HG02943 (cell line): ENCODE data around the gene G6PC1.
"Not testable (repeated sequence)": the region's sequence is repeated elsewhere in the genome, so short reads cannot be mapped to it uniquely, and the experiment has no call there.

Experiments used
- ATAC-seq: cut with Tn5 transposase; IDR thresholded peaks from one replicate; pipeline ENCODE4 v1.9.1; 2021; ENCODE audit warnings: mild to moderate bottlenecking, low read depth, moderate library complexity; ENCODE audit not compliant: unreplicated experiment

G6PC1 gene

DNA sequence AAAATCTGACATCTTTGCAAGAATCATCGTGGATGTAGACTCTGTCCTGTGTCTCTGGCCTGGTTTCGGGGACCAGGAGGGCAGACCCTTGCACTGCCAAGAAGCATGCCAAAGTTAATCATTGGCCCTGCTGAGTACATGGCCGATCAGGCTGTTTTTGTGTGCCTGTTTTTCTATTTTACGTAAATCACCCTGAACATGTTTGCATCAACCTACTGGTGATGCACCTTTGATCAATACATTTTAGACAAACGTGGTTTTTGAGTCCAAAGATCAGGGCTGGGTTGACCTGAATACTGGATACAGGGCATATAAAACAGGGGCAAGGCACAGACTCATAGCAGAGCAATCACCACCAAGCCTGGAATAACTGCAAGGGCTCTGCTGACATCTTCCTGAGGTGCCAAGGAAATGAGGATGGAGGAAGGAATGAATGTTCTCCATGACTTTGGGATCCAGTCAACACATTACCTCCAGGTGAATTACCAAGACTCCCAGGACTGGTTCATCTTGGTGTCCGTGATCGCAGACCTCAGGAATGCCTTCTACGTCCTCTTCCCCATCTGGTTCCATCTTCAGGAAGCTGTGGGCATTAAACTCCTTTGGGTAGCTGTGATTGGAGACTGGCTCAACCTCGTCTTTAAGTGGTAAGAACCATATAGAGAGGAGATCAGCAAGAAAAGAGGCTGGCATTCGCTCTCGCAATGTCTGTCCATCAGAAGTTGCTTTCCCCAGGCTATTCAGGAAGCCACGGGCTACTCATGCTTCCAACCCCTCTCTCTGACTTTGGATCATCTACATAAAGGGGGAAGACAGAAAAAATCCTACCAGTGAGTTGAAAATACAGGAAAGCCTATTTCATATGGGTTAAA lies at the start of gene G6PC1:
G6PC1 (plus strand) TSS at position 340 of the 872 bp plus-strand sequence; CDS start at position 418, 78 bp downstream.
- ATAC-seq: no peak

DNA sequence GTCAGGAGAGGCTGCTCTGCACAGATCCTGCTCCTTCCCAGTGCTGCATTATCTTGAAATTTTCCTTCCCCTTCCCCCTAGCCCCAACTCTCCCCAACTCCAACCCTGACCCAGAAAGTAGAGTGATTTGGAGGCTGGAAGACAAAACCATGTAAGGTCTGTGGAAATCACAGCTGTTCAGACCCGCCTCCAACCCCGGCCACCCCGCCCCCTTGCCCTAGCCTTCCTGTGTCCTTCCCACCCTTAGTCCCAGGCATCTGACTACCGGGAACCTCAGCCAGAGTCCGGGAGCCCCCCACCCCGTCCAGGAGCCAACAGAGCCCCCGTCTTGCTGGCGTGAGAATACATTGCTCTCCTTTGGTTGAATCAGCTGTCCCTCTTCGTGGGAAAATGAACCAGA lies 49.6 kb upstream of the G6PC1 start, which contains the start of gene AOC3:
AOC3 (plus strand) TSS at position 246 of the 400 bp plus-strand sequence; CDS start at position 391, 145 bp downstream.
- no peak for ATAC-seq

DNA sequence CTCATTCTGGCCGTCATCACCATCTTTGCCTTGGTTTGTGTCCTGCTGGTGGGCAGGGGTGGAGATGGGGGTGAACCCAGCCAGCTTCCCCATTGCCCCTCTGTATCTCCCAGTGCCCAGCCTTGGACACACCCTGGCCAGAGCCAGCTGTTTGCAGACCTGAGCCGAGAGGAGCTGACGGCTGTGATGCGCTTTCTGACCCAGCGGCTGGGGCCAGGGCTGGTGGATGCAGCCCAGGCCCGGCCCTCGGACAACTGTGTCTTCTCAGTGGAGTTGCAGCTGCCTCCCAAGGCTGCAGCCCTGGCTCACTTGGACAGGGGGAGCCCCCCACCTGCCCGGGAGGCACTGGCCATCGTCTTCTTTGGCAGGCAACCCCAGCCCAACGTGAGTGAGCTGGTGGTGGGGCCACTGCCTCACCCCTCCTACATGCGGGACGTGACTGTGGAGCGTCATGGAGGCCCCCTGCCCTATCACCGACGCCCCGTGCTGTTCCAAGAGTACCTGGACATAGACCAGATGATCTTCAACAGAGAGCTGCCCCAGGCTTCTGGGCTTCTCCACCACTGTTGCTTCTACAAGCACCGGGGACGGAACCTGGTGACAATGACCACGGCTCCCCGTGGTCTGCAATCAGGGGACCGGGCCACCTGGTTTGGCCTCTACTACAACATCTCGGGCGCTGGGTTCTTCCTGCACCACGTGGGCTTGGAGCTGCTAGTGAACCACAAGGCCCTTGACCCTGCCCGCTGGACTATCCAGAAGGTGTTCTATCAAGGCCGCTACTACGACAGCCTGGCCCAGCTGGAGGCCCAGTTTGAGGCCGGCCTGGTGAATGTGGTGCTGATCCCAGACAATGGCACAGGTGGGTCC lies 49.0 kb upstream of the G6PC1 start:
- ATAC-seq: not testable (repeated sequence)

DNA sequence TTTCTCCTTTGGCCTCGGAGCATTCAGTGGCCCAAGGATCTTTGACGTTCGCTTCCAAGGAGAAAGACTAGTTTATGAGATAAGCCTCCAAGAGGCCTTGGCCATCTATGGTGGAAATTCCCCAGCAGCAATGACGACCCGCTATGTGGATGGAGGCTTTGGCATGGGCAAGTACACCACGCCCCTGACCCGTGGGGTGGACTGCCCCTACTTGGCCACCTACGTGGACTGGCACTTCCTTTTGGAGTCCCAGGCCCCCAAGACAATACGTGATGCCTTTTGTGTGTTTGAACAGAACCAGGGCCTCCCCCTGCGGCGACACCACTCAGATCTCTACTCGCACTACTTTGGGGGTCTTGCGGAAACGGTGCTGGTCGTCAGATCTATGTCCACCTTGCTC lies 48.2 kb upstream of the G6PC1 start:
- no peak for ATAC-seq

DNA sequence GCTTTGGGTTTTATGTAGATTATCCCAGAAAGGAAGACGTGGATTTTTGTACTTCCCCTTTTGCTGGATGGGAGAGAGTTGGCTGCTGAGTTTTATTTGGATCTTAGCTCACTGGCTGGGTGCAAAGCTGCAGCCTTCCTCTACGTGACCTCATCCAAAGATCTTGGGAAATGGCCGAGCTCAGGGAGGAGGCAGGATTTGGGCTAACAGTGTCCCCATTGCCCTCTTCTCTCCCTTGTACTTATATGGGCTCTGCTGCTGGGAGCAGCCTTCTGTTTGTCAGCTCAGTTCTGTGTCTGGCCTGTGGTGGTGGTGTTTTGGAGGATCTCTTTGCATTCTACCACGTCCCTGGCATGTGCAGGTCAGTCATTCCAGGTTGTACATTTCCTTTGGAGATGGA lies 47.6 kb upstream of the G6PC1 start:
- no peak for ATAC-seq

DNA sequence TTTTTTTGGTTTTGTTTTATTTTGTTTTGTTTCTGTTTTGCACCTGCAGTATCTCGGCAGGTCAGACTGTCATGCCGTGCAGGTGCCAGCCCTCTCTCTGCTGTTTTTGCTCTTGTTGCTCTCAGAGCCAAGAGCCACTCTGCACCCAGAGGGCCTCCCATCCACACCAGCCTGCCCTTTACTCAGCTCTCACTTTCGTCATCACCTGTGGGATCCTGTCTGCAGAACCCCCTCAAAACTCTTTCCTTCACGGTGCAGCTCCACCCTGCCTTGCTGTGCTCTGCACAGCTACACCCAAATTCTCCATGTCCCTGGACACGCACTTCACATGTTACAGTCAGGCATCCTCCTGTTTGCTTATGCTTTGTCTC lies 47.0 kb upstream of the G6PC1 start:
- no peak for ATAC-seq

DNA sequence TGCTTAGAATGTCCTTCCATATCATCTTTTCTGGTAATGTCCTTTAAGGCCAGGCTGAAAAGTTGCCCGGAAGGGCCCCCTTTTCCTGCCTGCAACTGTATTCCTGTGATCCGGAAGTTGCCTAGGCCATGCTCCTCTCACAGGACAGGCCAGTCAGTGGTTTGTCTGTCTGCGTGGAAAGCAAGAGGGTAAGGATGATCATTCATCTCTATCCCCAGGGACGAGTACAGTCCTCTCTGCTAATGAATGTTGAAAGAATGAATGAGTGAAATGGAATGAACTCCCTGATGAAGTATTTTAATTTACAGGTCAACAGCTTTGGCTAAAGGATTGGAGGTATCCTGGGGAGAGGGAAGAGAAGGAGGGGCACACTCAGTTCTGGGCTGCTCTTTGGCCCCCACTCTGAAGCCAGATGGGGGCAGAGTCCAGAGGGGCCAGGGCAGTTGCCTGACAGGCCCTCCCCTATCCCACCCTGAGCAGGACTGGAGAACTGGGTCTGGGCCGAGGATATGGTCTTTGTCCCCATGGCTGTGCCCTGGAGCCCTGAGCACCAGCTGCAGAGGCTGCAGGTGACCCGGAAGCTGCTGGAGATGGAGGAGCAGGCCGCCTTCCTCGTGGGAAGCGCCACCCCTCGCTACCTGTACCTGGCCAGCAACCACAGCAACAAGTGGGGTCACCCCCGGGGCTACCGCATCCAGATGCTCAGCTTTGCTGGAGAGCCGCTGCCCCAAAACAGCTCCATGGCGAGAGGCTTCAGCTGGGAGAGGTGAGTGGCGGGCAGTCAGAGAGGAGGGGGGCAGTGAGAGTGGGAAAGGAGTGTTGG lies 46.4 kb upstream of the G6PC1 start:
- ATAC-seq: no peak

DNA sequence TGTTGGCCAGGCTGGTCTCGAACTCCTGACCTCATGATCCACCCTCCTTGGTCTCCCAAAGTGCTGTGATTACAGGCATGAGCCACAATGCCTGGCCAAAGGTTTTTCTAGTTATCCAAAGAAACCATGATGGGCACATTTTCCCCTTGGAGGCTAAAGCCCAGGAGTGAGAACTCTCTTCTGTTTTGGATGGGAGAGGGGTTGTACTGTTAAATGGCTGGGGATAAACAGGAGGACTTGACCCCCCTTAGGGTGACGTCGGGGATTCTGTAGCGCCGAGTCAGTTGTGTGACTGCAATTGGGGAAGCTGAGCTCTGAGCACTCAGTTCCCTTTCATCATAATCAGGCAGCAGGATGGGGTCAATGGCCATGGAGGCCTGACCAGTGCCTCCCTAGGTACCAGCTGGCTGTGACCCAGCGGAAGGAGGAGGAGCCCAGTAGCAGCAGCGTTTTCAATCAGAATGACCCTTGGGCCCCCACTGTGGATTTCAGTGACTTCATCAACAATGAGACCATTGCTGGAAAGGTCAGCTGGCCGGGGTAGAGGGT lies 45.5 kb upstream of the G6PC1 start:
- ATAC-seq: no peak

DNA sequence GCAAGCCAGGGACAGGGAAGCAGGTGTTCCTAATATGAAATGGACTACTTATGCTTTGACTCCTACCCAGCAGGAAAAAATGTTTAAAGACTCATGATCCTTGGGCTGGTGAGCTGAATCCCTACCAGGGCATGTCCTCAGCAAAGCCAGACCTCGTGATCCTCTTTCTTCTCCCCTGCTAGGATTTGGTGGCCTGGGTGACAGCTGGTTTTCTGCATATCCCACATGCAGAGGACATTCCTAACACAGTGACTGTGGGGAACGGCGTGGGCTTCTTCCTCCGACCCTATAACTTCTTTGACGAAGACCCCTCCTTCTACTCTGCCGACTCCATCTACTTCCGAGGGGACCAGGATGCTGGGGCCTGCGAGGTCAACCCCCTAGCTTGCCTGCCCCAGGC lies 44.5 kb upstream of the G6PC1 start:
- not testable (repeated sequence) for ATAC-seq

DNA sequence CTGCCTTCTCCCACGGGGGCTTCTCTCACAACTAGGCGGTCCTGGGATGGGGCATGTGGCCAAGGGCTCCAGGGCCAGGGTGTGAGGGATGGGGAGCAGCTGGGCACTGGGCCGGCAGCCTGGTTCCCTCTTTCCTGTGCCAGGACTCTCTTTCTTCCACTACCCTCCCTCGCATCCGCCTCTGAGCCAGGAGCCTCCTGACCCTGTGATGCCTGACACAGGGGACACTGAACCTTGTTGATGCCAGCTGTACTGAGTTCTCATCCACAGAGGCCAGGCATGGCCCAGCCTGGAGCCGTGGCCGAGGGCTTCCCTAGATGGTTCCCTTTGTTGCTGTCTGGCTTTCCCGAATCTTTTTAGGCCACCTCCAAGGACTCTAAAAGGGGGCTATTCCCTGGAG lies 44.1 kb upstream of the G6PC1 start:
- not testable (repeated sequence) for ATAC-seq

DNA sequence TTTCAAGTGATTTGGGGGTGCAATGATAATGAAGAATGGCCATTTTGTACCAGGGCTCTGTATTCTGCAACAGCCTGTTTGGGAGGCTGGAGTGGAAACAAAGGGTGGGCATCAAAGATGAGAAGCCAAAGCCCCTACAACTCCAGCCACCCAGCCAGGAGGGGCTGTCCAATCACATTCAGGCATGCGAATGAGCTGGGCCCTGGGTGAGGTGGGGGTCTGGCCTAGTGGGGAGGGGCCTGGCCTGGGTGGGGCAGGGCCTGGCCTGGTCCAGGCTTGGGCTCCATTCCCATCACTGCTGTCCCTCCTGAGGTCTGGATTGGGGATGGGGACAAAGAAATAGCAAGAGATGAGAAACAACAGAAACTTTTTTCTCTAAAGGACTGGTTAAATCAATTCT lies 43.2 kb upstream of the G6PC1 start:
- no peak for ATAC-seq

DNA sequence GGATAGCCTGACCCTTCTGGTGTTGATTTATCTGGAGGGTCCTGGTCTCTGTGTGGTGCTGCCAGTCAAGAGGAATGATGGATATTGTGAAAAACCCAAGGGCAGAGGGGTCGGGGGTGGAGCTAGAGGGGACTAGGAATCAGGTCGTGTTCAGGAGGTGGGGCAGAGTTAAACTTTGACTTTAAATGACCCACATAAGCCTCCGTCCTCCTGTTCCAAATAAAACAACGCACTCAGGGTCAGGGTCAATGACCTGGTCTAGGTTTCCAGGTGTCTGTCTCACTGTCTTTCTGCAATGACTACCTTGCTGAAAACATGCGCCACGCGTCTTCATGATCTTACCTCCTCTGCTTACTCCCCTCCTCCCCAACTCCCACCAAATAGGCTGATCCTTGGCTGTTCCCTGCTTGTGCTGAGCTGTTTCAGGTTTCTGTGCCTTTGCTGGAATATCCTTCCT lies 34.9 kb upstream of the G6PC1 start:
- no peak for ATAC-seq

DNA sequence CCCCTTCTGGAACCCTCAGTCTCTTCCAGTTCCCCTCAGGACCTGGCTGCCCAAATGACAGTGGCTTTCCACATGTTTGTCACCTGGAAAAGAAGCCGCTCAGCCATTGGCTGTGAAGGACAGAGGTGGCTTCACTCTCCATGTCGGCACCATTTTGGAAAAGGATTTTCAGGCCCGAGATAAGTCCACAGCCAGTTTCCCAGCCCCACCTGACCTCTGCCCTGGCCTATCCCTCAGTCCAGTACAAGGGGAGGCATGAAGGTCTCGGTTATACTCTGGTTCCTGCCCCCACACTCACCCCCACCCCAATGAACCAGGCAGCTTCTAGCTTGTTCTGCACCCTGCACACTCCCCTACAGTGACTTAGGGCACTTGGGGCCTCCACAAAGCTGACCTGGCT lies 34.4 kb upstream of the G6PC1 start:
- no peak for ATAC-seq

DNA sequence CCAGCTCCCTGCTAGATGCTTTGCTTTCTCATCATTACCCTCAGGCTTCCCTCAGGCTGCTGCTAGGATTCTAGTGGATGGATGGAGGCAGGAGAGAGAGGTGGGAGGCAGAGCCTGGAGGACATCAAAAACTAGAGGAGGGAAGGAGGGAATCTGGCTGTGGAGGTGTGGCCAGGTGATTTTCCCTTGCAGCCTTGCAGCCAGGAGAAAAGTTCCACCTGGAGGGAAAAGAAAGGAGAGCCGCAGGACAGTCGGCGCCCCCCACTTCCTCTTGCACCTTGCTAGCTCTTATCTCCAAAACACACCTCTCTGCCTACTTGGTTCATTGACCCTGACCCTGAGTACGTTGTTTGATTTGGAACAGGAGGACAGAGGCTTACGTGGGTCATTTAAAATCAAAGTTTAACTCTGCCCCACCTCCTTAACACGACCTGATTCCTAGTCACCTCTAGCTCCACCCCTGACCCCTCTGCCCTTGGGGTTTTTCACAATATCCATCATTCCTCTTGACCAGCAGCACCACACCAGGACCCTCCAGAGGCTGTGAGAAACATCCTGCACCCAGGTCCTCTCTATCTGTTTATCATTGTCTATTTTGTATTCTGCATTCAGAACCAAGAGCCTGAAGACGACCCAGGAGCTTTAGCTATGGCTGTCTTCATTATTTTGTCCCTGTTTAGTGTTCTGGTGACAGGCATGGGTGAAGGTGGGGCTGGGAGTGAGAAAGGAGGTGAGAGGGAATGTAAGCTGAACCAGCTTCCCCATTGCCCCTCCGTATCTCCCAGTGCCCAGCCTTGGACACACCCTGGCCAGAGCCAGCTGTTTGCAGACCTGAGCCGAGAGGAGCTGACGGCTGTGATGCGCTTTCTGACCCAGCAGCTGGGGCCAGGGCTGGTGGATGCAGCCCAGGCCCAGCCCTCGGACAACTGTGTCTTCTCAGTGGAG lies 33.7 kb upstream of the G6PC1 start:
- no peak for ATAC-seq

DNA sequence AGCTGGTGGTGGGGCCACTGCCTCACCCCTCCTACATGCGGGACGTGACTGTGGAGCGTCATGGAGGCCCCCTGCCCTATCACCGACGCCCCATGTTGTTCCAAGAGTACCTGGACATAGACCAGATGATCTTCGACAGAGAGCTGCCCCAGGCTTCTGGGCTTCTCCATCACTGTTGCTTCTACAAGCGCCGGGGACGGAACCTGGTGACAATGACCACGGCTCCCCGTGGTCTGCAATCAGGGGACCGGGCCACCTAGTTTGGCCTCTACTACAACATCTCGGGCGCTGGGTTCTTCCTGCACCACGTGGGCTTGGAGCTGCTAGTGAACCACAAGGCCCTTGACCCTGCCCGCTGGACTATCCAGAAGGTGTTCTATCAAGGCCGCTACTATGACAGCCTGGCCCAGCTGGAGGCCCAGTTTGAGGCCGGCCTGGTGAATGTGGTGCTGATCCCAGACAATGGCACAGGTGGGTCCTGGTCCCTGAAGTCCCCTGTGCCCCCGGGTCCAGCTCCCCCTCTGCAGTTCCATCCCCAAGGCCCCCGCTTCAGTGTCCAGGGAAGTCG lies 32.8 kb upstream of the G6PC1 start:
- ATAC-seq: not testable (repeated sequence)

DNA sequence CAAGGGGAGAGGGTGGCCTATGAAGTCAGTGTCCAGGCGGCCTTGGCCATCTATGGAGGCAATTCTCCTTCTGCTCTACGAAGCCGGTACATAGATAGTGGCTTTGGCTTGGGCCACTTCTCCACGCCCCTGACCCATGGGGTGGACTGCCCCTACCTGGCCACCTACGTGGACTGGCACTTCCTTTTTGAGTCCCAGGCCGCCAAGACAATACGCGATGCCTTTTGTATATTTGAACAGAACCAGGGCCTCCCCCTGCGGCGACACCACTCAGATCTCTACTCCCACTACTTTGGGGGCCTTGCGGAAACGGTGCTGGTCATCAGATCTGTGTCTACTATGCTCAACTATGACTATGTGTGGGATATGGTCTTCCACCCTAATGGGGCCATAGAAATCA lies 32.3 kb upstream of the G6PC1 start:
- ATAC-seq: no peak

DNA sequence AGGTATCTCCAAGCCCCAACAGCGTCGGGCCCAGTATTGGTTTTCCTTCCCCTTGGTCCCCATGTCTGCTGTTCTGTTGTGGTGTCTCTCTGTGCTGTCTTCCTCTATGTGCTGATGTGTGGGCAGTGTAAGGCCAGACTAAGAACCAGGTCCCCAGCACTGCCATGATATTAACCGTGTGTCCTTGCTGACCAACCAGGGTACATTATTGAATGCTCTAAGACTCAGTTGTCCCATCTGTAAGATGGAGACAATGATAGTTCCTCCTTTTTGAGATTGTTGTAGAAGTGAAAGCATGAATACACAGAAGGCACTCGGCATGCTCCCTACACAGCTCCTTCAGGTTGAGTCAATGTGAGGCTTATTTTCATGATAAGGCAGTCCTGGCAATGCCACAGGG lies 29.0 kb upstream of the G6PC1 start:
- ATAC-seq: no peak

DNA sequence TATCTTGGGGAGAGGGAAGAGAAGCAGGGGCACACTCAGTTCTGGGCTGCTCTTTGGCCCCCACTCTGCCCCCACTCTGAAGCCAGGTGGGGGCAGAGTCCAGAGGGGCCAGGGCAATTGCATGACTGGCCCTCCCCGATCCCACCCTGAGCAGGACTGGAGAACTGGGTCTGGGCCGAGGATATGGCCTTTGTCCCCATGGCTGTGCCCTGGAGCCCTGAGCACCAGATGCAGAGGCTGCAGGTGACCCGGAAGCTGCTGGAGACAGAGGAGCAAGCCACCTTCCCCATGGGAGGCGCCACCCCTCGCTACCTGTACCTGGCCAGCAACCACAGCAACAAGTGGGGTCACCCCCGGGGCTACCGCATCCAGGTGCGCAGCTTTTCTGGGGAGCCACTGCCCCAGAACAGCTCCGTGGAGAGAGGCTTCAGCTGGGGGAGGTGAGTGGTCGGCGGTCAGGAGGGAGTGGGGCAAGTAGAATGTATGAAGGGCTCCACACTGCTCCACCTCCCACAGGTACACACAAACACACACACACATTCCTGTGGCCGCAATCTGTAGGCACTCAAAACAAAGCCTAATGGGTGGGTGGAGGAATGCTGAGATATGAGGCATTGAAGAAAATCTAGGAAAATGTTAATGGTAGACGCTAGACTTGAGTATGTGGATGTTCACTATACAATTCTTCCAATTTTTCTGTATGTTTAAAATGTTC lies 28.2 kb upstream of the G6PC1 start:
- ATAC-seq: no peak
